WERI-Rb-1 (cell line): ENCODE data around the gene HYDIN.
"Not testable (repeated sequence)": the region's sequence is repeated elsewhere in the genome, so short reads cannot be mapped to it uniquely, and the experiment has no call there.

Experiments
- DNase-seq: peaks from one replicate; pipeline ENCODE4 v3.0.0-alpha.2; 2020
- H3K27ac ChIP-seq: fragments of 250-450 bp; sonication (Bioruptor Pico); 2 replicates; pipeline ENCODE4 v1.5.1; 2020; ENCODE audit warnings: mild to moderate bottlenecking, moderate library complexity
- H3K27me3 ChIP-seq: fragments of 250-450 bp; sonication (Bioruptor Pico); 2 replicates; pipeline ENCODE4 v1.5.1; 2021; ENCODE audit warnings: mild to moderate bottlenecking, low read depth, moderate library complexity; ENCODE audit not compliant: insufficient read depth, severe bottlenecking
- H3K36me3 ChIP-seq: fragments of 250-450 bp; sonication (Bioruptor Pico); 2 replicates; pipeline ENCODE4 v1.5.1; 2020; ENCODE audit warnings: mild to moderate bottlenecking, moderate library complexity
- H3K4me3 ChIP-seq: 2 replicates; pipeline ENCODE4 v1.5.1; 2011; ENCODE audit warnings: low read depth, mild to moderate bottlenecking, control low read depth, low read length
- H3K9me3 ChIP-seq: fragments of 250-450 bp; sonication (Bioruptor Pico); 2 replicates; pipeline ENCODE4 v1.5.1; 2021; ENCODE audit warnings: mild to moderate bottlenecking, moderate library complexity; ENCODE audit not compliant: severe bottlenecking

Gene HYDIN

DNA sequence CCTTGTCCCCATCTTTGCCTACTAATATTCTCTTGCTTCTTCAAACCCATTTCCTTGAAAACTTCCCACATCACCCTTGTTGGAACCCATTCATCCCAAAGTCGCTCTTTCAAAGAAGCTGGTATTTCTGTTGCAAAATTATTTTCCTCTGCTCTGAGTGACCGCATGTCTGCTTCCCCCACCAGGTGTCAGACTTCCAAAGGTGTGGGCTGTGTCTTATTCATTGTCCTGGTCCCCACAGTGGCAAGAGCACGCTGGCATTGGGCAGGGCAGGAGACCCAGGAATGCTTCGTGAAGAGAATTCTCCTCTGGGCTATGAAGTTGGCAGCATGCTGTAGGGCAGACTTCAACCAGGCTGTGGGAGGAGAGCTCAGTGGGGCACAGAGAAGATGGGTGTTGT is 275.6 kb downstream of the HYDIN start:
- not testable (repeated sequence) for H3K27ac ChIP-seq, H3K27me3 ChIP-seq, H3K36me3 ChIP-seq, H3K4me3 ChIP-seq, H3K9me3 ChIP-seq
- DNase-seq = peak; percentile 22

DNA sequence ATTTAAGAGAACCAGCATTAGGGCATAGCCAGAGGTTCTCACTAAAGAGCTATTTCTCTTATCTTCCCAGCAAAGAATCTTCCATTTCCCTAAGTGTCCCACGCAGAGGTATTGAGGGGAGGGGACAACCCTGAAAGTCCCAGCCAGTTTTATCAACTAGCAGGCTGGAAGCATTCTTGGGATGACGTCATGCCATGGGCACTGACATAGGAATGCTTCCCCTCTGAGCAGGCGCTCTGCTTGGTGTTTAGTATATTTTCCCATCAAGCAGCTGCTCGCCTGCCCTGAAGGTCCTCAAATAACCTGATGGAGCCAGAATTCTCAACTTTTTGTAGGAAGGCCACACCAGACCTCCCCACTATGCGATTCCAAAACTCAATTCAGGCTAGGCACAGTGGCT is 276.7 kb downstream of the HYDIN start:
- not testable (repeated sequence) for H3K4me3 ChIP-seq, H3K27ac ChIP-seq, DNase-seq, H3K27me3 ChIP-seq, H3K9me3 ChIP-seq, H3K36me3 ChIP-seq

DNA sequence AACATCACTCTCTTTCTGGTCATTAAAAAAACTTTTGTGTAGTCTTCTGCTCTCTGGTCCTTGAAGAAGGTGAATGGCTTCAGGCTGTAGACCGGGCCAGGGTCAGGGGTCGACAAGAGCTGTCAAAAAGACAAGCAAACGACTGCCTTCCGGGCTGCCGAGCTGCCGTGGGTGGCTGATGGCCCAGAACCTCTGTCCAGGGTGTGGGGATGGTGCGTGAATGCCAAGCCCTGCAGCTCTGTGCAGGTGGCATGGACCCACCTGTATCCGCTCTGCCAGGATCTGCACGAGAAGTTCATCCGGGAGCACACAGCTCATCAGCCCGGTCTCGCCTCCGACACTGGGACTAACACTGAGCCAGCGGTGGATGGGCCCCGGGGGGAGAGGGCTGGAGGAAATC is 287.0 kb downstream of the HYDIN start:
- not testable (repeated sequence) for H3K27me3 ChIP-seq, H3K36me3 ChIP-seq, H3K9me3 ChIP-seq, H3K27ac ChIP-seq, H3K4me3 ChIP-seq, DNase-seq

DNA sequence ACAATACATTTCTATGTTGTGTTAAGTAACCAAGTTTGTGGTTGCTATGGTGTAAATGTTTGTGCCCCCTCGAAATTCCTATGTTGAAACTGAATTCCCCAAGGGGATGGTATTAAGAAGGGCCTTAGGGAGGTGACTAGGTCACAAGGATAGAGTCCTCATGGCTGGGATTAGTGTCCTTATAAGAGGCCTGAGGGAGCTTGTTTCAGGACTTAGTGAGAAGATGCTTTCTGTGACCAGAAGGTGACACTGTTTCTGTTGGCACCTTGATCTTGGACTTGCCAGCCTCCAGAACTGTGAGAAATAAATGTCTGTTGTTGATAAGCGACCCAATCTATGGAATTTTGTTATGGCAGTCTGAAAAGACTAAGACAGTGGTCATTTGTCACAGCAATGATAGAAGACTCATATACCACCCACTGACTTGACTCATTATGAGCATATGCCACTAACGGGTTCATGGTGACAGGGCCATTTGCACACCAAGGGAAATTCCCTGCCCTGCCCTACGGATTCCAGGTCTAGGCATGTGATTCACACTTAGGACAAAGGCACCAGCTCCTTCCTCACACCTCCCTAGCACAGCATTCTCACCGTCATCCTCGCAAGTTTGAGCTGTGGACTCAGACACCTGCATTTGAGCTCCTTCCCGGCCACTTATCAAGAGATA is 290.7 kb downstream of the HYDIN start:
- not testable (repeated sequence) for H3K4me3 ChIP-seq, H3K27me3 ChIP-seq, H3K36me3 ChIP-seq, DNase-seq, H3K27ac ChIP-seq, H3K9me3 ChIP-seq

DNA sequence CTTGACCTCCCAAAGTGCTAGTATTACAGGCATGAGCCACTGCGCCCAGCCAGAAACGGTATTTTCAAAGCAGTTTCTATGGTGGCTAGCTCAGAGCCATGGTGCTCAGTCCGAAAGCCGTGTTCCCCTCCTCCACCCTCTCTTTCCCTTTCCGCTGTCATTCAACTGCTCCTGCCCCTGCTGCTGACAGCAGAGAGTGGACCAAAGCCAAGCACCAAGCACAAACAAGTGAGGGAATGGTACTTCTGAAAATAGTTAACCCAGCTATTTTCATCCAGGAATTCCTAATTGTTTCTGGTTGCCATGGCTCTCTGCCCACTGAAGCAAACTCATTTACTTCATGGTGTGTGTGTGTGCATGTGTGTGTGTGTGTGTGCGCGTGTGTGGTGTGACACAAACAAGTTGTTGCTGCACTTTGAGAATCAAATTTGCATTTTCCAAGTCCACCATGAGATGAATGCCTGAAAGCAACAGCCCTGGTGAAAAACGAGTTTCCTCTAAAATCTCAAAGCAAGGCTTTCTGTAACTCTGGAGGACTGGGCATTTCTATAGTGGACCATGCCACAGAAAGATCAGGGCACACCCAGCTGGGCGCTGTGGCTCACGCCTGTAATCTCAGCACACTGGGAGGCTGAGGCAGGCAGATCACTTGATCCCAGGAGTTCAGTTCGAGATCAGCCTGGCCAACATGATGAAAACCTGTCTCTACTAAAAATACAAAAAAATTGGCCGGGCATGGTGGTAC is 293.6 kb downstream of the HYDIN start:
- H3K36me3 ChIP-seq, H3K27ac ChIP-seq, H3K27me3 ChIP-seq, H3K4me3 ChIP-seq, DNase-seq, H3K9me3 ChIP-seq: not testable (repeated sequence)

DNA sequence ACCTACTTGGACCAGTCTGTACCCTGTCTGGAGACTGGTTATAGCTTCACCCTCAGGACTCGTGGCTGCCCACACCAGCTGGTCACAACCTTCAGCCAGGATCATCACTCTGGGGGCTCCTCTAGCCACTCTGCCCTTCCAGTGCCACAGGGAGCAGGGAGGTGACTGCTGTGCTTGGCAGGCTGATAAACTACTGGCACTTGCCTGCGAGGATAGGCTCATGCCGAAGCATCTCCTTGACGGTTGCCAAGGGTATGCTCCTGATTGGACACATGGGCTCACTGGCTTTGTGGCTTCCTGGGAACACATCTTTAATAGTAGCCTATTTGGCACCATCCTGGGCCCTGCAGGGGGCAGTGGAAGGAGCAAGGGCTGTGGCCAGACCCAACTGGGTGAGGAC is 295.2 kb downstream of the HYDIN start:
- H3K9me3 ChIP-seq, H3K27me3 ChIP-seq, DNase-seq, H3K4me3 ChIP-seq, H3K27ac ChIP-seq, H3K36me3 ChIP-seq: not testable (repeated sequence)

DNA sequence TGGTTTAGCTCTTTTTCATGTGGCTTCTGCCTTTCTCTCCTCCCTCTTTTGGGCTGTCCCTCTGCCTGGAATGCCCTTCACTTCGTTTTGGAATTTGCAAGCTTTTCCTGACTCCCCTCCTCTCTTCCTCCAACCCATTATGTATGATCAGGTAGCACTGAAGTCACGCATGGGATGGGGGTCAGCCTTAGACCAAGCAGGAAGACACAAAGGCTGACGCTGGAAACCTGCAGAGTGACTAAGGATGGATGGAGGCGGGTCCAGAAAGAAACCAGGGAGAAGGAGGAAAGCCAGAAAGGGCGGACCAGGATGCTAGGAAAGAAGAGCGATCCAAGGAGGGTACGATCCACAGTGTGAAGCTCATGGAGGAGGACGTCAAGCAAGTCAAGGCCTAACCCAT is 296.8 kb downstream of the HYDIN start:
- not testable (repeated sequence) for H3K27me3 ChIP-seq, H3K4me3 ChIP-seq, H3K27ac ChIP-seq, H3K9me3 ChIP-seq, H3K36me3 ChIP-seq, DNase-seq

DNA sequence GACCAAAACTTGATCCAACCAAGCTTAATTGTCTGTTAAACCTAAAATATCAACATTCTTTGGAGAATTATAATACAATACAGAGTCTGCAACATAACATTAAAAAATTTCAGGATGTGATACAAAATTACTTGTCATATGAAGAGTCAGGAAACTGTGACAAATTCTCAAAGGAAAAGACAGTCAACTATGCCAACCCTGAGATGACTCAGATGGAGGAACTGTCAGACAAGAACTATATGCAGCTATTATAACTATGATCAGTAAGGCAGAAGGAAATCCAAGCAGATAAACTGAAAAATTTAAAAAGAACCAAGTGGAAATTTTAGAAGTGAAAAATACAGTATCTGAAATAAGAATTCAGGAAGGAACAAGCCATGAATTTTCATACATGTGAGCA is 299.8 kb downstream of the HYDIN start:
- DNase-seq, H3K27me3 ChIP-seq, H3K9me3 ChIP-seq, H3K4me3 ChIP-seq, H3K27ac ChIP-seq, H3K36me3 ChIP-seq: not testable (repeated sequence)

DNA sequence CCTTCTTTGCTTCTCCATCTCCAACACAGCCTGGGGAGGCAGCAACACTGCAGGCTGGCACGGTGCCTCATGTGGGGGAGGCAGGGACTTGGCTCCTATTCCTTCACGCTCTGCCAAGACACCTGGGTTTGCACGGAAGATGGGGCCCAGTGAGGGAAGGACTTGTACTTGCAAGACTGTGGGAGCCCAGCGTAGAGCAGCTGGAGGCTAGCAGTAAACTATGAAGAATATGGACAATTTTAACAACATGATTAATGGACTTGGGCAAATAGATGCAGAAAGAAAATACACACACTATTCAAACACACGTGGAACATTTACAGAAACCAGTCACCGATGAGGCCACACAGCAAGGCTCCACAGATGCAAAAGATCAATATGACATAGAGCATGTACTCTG is 308.4 kb downstream of the HYDIN start:
- not testable (repeated sequence) for H3K27ac ChIP-seq, H3K9me3 ChIP-seq, DNase-seq, H3K27me3 ChIP-seq, H3K4me3 ChIP-seq, H3K36me3 ChIP-seq

DNA sequence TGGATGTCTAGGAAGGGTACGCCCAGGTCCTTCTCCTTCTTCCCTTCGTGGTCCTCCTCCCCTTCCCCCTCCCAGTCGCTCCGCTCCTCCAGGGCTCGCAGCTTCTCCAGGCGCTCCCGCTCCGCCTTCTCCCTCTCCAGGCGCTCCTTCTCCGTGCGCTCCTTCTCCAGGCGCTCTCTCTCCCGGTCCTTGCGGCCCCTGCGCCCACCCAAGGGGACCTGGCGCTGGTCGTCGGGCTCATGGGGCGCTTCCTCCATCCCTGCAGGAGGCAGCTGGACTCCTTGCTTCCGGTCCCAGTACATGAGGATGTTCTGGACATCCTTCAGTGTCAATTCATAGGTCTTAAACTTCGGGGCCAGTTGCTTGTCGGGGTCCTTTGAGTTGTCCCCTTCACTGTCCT is 309.9 kb downstream of the HYDIN start:
- H3K36me3 ChIP-seq, H3K27ac ChIP-seq, H3K9me3 ChIP-seq, DNase-seq, H3K27me3 ChIP-seq, H3K4me3 ChIP-seq: not testable (repeated sequence)

DNA sequence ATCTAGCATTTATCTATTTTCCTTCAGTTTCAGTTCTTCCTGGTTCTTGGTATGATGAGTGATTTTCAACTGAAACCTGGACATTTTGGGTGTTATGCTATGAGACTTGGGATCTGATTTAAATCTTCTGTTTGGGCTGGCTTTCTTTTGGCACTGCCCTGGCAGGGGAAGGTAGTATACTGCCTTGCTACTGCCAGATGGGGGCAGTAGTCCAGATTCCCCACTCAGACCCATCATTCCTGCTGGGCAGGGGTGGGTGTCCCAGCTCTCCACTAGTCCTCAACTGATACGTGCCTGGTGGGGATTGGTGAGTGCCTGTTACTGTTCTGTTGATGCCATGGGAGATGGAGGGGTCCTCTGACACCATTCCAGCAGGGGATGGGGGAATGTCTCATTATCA is 342.3 kb downstream of the HYDIN start:
- not testable (repeated sequence) for H3K4me3 ChIP-seq, H3K36me3 ChIP-seq, H3K9me3 ChIP-seq, H3K27me3 ChIP-seq, DNase-seq, H3K27ac ChIP-seq

DNA sequence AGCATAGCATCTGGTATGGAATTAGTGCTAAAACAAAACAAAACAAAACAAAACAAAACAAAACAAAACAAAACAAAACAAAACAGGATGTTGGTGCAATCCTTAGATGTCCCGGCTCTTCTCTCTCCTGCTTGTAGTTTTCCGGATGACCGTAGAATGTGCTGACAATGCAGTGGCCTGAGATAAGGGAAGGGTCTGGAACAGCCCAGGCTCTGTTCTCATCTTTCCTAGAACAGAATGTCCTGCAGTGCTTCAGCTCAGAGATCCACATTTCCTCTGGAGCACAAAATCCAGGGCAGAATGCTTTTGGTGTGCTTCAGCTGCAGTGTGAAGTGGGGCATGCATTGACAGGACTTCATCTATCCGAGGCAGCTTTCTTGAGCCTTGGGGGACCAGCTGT is 345.9 kb downstream of the HYDIN start:
- not testable (repeated sequence) for DNase-seq, H3K36me3 ChIP-seq, H3K9me3 ChIP-seq, H3K27ac ChIP-seq, H3K27me3 ChIP-seq, H3K4me3 ChIP-seq

DNA sequence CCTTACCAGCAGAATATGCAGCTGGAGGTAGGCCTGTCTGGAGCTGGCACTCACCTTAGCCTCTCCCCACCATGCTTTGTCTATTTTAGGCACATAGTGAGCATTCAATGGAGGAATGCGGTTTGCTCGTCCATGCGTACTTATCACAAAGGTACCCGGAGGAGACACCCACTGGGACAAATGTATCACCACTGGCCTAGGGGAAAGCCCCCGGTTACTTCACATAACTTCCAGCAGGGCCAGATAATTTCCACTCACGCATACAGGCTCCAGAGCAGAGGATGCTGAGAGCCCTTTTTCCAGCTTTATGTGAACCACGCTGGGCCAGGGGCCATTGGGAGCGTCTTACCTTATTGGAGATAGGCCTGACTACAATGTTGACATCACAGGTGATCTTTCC is 348.2 kb downstream of the HYDIN start:
- H3K27me3 ChIP-seq, H3K27ac ChIP-seq, H3K4me3 ChIP-seq, H3K9me3 ChIP-seq, H3K36me3 ChIP-seq, DNase-seq: not testable (repeated sequence)

DNA sequence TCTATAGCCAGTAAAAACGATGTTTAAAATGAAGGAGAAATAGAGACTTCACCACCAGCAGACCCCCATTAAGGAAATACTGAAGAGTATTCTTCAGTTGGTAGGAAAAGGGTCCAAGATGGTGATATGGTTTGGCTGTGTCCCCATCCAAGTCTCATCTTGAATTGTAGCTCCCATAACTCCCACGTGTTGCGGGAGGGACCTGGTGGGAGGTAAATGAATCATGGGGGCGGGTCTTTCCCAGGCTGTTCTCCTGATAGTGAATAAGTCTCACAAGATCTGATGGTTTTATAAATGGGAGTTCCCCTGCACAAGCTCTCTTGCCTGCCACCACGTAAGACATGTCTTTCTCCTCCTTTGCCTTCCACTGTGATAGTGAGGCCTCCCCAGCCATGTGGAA is 352.6 kb downstream of the HYDIN start:
- H3K4me3 ChIP-seq, DNase-seq, H3K36me3 ChIP-seq, H3K9me3 ChIP-seq, H3K27ac ChIP-seq, H3K27me3 ChIP-seq: not testable (repeated sequence)

DNA sequence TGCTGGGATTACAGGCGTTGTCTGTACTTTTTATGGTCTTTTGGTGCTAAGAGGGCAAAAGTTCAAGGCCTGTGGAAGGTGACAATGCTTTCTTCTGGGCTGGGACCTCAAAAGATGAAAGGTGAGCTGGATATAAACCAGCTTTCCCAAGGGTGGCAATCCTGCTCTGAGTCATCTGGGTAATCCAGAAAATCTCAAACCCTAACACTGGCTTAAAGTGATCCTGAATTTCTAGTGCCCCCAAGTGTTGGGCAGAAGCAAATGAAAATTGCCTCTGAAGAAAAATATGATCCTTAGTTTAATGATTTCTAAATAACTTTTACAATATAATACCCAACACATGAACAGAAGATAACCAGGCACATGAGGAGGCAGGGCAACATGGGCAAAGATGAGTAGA is 354.1 kb downstream of the HYDIN start:
- H3K4me3 ChIP-seq, H3K27ac ChIP-seq: not testable (repeated sequence)

More for the DNA sequence above, 354.1 kb downstream of the HYDIN start:
- not testable (repeated sequence) for H3K36me3 ChIP-seq, H3K9me3 ChIP-seq, DNase-seq, H3K27me3 ChIP-seq
